Skeletal muscle cell (primary cell): ENCODE results near the gene FAM200C.
A peak's percentile ranks its signal among the peaks of the same experiment; 100 is the strongest.

Experiments
- DNase-seq: peaks from one replicate; pipeline ENCODE4 v3.0.0-alpha.2; 2010; ENCODE audit warnings: low read depth
- H3K4me3 ChIP-seq: 2 replicates; pipeline ENCODE4 v1.5.1; 2011; ENCODE audit warnings: low read depth, mild to moderate bottlenecking, control low read depth, low read length, moderate library complexity

Gene FAM200C

DNA sequence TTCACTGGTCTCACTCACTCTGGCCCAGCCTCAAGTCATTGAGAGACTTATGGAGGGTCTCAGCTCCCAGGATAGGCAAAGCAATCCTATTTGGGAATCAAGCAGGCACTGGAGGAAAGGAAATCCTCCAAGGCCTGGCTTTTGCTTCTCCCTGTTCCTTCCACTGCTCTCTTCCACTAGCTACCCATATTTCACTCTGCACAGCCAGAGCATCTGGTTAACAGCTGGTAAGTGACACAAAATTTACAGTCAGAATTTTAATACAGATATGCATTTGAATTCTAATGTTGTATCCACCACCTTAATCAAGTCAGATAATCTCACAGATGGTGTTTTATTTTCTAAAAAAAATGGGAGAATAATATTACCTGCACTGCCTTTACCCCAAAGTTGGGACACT lies 28.6 kb downstream of the FAM200C start:
- DNase-seq = no peak
- no peak overlapping the region for H3K4me3 ChIP-seq

DNA sequence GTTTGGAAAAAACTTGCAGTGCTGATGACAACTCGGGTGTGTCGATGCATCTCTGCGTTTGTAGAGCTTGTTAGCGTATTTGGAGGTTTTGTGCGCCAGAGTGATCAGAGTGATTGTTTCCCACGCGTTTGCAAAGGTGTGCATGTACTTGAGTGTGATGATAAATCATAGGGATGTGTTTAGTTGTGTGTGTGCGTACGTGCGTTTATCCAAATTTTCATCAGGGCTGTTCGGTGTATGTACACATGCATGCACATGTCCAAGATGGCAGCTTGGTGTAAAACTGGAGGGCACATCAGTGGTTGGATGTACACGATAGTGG lies 29.2 kb downstream of the FAM200C start:
- H3K4me3 ChIP-seq = peak overlapping the region; percentile 56
- no peak for DNase-seq

DNA sequence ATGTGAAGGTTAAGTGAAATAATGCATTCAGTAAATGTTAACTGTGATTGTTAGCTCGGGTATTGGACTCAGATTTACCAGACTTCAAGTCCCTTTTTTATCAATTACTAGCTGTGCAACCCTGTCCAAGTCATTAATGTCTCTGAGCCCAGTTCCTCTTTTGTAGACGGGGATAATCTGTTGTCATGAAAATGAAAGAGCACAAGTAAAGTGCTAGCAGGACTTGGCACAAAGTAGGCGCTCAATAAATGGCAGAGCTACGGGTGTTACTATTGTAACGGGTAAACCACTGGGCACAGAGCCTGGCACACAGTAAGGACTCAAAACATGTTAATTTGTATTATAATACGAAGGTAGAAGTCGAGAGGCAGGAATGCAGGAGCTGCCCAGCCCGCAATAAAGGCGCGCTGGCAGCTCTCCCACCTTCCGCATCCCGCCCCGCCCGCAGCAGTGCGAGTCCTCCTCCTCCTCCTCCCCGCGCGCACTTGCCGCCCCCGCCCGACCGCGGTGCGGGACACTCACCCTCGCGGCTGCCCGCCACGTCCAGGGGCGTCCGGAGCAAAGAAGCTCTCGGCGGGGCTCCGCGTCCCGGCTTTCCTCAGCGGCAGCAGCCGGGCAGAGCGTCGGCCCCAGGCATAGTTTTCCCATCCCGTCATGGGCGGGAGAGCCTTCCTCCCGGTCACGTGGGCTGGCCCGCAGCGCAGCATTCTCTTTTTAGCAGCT lies 29.7 kb downstream of the FAM200C start, which contains the start of gene C1QTNF2:
Gene C1QTNF2 (minus strand): TSS at position 637 of the 723 bp plus-strand sequence. CDS start 15,615 bp downstream, outside the sequence.
- H3K4me3 ChIP-seq = peak within 1 kb of the TSS; percentile 56
- peak; percentile 24 for DNase-seq

DNA sequence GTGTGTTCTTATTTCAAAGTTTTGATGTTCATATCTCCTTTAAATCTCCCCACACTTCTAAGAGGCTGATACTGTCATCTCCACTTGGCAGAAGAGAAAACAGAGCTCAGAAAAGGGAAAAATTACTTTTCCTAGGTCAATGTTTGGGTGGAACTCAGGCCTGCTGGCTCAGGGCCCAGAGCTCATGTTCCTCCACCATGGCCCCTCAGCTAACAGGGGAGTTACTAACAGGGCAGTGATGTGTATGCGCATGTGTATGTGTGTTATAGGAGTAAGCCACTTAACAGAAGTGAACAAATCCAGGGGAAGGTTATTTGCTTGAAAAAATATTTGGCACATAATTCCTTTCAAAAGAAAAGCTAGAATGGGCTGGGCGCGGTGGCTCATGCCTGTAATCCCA lies 32.0 kb downstream of the FAM200C start:
- no peak overlapping the region for H3K4me3 ChIP-seq
- no peak for DNase-seq

DNA sequence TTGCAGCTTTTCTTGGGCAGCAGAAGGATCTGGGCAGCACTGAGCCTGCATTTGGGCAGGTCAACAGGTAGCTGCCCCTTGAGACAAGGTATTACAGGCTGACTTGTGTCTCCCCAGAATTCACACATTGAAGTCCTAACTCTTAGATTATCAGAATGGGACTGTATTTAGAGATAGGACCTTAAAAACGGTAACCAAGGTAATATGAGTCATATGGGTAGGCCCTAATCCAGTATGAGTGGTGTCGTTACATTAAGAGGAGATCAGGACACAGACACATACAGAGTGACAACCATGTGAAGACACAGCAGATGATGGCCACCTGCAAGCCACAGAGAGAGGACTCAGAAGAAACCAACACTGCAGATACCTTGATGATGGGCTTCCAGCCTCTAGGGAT lies 32.6 kb downstream of the FAM200C start:
- no peak for DNase-seq
- H3K4me3 ChIP-seq = no peak overlapping the region

DNA sequence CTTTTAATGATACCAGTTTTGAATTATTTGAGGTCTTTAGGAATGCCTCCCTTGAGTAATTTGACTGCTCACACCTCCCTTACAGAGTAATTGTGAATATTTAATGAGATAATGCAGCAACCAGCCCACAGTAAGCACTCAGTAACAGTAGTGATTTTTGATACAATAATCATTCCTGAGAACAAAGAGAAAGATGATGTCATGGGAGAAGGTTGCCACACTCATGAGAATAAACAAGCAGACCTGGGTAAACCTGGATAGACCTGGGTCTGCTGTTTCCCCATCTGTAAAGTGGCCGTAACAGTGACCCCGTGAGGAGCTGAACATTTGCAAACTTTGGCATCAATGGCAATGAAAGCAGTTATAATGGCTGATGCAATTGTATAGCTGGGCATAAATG lies 33.6 kb downstream of the FAM200C start:
- DNase-seq = no peak
- H3K4me3 ChIP-seq = no peak overlapping the region

DNA sequence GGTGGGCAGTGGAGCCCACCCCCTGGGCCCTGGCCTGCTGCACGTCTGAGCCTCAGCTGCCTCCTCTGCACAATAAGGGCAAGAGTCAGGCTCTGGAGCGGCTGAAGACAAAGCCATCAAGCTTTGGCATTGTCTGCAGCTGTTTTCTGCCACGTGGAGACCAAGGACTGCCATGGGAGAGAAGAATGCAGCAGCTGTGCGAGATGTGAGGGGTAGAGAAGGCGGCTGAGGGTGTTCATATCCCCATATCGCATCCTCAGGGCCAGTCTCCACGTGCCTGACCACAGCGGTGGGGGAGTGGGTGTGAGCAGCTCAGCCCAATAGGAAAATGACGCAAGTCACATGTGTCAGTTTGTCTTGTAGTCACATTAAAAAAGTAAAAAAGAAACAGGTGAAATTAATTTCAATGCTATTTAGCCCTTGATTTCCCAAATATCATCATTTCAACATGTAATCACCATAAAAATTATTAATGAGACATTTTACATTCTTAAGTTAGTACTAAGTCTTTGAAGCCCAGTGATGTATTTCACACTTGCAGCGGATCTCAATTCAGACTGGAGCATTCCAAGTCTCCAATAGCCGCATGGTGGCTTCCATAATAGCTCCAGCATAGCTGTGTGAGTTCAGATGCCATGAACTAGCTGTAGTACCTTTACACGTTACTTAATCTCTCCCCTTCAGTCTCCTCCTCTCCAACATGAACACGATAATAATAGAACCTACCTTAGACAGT lies 36.0 kb downstream of the FAM200C start:
- no peak for DNase-seq
- no peak overlapping the region for H3K4me3 ChIP-seq

DNA sequence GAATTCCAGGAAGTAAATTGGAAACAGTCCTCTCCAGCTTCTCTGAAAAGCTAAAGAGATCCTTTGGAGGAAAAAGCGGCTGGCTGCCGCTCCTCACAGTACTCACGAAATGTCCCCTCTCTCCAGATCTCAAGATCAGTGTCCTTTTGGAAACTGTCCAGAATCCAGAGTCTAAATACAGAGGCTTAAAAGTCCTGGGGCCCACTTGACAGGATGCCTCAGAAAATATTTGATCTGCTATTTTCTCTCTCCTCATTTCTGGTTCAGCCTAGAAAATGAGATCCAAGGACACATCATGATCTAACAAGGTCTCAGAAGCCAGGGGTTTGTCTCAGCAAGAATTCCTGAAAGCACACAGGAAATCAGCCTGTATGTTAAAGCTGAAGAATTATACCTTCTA lies 36.6 kb downstream of the FAM200C start:
- DNase-seq = no peak
- no peak overlapping the region for H3K4me3 ChIP-seq

DNA sequence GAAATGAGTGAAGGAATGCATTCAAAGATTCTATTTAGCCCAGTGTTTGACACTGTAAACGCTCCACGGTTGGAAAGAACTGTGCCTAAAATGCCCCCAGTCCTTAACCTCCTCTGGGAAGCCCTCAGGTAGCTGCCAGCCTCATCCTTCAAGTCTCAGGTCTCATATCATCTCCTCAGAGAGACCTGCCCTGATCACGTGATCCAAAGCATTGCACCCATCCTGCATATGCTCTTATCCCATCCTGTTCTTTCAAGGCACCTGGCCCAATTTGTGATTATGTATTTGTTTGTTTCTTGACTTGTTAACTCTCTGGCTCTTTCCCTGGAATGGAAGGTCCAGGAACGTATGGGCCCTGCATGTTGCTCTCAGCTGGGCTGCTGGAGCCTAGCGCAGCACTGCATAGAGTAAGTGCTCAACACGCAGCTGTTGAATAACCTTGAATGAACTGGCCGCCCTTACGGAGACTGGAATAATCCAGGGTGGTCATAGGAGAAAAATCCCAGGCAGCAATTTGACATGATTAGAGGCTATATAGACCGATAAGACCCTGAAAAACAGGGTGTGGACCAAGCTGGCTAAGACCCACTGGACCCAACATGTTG lies 38.1 kb downstream of the FAM200C start:
- H3K4me3 ChIP-seq = no peak overlapping the region
- no peak for DNase-seq

DNA sequence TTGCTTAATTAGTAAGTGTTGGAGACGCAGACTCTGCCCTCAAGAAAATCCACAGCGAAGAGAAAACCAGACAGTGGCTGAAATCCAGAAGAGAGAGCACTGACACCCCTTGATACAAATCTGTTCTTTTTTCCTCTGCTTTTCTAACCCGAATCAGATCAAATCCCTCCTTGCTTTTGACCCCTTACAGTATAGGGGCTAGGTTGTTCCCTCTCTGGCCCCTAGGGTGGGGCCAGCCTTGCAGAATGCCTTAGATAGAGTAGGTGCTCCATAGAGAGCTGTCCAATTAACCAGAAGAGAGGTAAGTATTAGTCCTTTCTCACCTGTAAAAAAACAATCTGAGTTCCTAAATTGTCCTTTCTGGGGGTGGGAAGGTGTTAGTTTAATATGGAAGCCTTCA lies 39.5 kb downstream of the FAM200C start:
- H3K4me3 ChIP-seq = no peak overlapping the region
- no peak for DNase-seq

DNA sequence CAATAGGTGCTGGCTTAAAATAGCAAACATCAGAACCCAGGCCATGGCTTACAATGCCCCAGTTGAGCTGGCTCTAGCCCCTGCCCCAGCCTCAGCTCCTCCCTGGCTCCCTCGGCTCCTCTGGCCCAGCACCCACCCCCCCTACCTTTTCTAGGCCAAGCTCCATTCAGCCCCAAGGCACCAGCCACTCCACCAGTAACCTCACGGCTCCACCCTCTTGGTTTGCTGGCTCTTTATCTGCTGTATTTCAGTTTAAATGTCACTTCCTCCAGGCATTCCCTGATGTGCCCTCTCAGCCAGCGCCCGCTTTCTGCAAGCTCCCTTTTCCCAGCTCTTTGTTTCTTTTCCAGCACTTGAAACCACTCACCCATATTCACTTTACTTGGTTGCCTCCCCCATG lies 40.0 kb downstream of the FAM200C start:
- DNase-seq = no peak
- no peak overlapping the region for H3K4me3 ChIP-seq

DNA sequence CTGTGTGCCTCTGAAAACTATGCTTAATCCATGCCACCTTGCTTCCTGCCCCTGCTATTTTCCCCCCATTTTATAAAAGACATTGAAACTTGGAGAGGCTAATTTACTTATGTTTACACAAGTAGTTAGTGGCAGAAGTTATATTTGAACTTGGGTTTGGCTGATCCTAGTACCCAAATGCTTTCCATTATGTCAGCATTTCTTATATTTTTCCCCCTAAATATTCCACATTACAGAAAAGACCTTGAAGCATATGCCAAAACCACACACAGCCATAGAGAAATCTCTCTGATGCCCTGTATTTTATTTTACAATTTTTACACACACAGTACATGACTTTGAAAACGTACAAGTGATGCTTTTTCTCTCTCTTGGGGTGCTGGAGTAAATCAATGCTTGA lies 40.6 kb downstream of the FAM200C start:
- DNase-seq = no peak
- H3K4me3 ChIP-seq = no peak overlapping the region

DNA sequence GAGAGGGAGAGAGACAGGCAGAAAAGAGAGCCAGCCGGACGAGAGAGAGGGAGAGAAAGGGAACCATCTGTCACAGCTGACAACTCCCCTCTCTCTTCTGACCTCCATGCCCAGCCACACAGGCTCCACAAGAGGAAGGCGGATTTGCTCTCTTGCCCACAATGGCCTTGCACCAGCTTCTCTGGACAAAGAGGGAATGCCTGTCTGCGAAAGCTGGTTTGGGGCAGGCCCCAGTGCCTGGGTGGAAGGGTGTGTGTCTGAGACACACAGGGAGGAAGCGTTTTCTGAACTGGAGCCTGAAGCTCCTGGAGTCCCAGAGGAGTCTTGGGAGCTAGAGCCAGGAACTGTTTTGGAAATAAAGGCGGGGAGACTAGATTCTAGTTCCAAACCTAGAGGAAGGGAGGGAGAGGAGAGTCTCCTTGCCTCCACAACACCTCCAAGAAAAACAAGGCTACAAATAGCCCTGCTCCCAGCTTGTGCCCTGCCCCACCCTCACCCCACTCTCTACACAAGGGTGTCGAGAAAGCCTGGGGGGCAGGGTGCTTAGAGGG lies 41.9 kb downstream of the FAM200C start:
- H3K4me3 ChIP-seq = no peak overlapping the region
- DNase-seq = no peak

DNA sequence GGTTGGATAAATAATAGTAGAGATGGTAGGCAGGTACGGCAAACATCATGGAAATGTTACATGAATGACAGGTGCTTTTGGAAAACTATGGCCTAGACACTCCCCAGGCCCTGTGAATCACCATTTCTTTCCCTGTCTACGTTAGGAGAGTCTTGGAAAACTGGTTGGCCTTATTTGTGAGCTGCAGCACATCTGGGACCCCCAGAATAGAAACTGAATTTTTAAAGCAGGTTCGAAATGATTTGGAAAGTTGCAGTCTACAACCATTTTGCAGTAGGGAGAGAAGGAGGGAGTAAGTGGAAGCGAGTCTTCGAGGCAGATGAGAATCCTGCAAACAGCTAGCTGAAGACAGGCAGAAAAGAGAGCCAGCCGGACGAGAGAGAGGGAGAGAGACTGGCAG lies 42.5 kb downstream of the FAM200C start:
- no peak overlapping the region for H3K4me3 ChIP-seq
- no peak for DNase-seq

DNA sequence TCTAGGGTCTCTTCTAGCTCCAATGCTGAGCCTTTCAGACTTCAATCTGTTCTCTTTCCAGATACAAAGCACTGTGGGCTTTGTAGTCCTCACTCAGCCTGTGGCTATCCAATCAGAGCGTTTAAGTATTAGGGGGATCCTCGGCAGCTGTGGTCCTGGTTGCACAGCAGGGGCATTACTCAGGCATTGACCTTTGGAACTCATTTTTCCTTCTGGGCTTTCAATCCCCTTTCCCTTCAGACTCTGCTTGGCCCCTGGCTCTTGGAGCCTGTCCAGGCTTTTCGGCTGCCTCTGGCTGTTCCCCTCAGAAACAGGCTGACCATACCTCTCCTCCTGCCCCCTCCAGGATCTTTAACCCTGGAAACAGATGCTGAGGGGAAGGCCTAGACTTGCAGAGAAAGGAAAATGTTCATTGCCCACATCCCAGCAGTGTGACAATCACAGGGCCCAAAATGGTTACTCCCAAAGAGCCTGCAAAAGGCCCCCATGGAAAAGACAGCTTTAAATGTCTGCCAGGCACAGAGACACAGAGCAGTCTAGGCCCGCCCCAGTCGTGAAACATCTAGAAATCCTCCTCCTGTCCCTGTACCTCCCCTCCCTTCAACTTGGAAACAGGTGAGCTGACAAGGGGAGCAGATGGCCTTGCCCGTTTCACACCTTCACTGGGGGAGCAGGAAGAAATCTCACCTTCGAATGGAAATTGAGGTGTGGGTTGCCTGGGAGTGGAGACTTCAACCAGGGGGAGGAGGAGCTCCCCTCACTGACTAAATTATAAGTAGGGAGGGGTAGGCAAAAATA lies 43.1 kb downstream of the FAM200C start:
- no peak overlapping the region for H3K4me3 ChIP-seq
- no peak for DNase-seq

DNA sequence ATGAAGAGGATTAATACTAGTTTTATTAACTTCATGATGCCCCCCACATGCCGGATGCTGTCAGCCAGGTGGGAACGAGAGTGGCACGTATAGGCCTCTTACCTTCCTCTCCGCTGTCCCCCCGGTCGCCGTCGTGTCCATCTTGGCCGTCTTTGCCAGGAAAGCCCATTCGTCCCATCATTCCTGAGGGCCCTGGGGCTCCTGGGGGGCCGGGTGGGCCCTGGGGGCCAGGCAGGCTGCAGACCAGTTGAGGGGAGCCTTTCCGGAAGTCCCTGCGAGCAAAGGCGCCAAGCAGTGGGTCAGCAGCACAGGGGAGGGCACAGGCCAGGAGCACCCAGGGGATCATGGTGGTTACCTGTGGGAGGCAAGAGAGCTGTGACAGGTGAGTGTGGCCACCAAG lies 45.2 kb downstream of the FAM200C start:
- no peak overlapping the region for H3K4me3 ChIP-seq
- DNase-seq = no peak

DNA sequence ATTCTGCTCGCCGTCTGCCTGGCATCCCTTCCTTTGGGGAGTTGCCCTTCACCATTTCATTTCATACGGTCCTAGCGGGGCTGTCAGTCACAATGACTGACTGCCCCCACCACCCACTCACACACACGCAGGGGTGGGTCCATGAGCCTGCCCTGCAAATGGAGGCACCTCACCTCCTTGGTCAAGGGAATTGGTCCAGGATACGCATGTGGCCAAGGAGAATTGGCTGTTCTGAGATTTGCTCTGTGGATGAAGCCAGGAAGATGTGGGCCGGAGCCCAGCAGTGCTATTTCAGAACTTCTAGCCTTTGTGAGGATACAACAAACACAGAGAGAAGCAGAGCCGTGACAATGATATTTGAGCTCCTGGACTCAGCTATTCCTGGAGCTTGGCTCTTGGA lies 46.5 kb downstream of the FAM200C start:
- no peak for DNase-seq
- no peak overlapping the region for H3K4me3 ChIP-seq

DNA sequence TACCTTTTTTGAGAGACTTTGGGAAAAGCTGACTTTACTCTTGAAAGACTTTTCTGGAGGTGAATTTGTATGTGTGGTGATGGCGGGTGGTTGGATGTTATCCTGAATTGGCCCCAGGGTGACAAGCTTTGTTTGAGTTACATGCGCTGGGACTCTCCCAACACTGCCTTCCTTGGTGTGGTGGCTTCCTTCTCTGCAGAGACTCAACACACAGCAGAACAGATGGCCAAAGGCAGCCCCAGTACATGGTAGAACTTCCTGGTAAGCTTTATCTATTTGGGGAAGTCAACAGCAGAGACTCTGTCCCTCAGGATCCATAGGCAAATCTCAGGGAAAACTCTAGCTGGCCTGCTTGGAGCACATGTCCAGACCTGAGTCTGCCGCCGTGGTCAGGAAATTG lies 47.5 kb downstream of the FAM200C start:
- no peak for DNase-seq
- no peak overlapping the region for H3K4me3 ChIP-seq

DNA sequence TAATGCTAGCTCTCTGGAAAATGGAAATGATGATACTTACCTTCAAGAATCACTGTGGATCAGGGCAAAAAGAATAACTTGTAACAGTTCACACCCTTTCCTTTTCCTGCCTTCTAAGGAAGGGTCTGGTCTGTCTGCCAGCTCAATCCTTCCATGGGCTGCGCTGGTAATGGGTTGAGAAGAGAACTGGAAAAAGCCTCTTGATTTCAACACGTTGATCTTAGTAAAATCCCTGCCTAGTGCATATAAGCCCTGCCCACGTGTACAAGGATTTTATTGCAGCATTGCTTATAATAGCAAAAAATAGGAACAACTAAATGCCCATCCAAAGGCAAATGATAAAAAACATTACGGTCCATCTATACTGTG lies 49.9 kb downstream of the FAM200C start:
- no peak overlapping the region for H3K4me3 ChIP-seq
- no peak for DNase-seq
